PFSK-1 (cell line): ENCODE data around the gene RASGRF1.

Experiments
- FOXP2 ChIP-seq: optimal IDR thresholded peaks from 2 replicates; pipeline ENCODE3; 2011; ENCODE audit warnings: borderline replicate concordance, control low read depth, inconsistent platforms; ENCODE audit not compliant: insufficient read depth; ENCODE audit errors: extremely low read length, extremely low read depth
- POLR2AphosphoS5 ChIP-seq: IDR thresholded peaks from 2 replicates; pipeline ENCODE4 v1.6.1; 2012; ENCODE audit warnings: low read depth, mild to moderate bottlenecking, control low read depth, low read length, moderate library complexity
- SIN3A ChIP-seq: IDR thresholded peaks from 2 replicates; pipeline ENCODE4 v1.6.1; 2012; ENCODE audit warnings: mild to moderate bottlenecking, low read length, moderate library complexity, borderline replicate concordance; ENCODE audit not compliant: insufficient read depth
- TAF1 ChIP-seq: IDR thresholded peaks from 2 replicates; pipeline ENCODE4 v1.6.1; 2012; ENCODE audit warnings: low read length, control low read depth, borderline replicate concordance; ENCODE audit not compliant: insufficient read depth
- TF ChIP-seq, protein P1 (sequence below), 2 experiments: IDR thresholded peaks; 2 replicates each; pipeline versions ENCODE4 v1.6.1 to v1.8.0; 2011 to 2012; ENCODE audit warnings: low read depth in 2 of 2, low read length in 2 of 2, control low read depth in 1 of 2, inconsistent platforms in 1 of 2, mild to moderate bottlenecking in 1 of 2, moderate library complexity in 1 of 2; ENCODE audit not compliant: insufficient read depth in 1 of 2

The RASGRF1 gene

DNA sequence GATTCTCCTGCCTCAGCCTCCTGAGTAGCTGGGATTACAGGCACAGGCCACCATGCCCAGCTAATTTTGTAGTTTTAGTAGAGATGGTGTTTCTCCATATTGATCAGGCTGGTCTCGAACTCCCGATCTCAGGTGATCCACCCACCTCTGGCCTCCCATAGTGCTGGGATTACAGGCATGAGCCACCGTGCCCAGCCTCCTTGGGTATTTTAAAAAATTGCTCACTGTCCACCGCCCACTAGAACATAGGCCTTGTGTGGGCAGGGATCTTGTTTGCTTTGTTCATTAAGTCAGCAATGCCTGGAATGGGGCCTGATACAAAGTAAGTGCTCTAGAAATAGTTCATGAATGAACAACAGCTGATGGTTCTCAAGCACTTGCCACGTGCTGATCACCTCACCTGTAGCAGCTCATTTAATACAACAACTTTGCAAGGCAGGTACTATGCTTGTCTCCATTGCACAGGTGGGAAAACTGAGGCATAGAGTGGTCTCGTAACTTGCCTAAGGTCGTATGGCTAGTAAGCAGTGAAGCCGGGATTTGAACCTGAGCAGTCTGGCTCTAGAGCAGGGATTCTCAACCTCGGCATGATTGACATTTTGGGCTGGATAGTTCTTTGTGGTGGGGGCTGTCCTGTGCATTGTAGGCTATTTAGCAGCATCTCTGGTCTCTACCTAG lies 133.0 kb downstream of the RASGRF1 start:
- TF ChIP-seq POLR2AphosphoS5 (no peak), FOXP2 (no peak), SIN3A (no peak), TAF1 (no peak)
- TF ChIP-seq, protein P1, sequence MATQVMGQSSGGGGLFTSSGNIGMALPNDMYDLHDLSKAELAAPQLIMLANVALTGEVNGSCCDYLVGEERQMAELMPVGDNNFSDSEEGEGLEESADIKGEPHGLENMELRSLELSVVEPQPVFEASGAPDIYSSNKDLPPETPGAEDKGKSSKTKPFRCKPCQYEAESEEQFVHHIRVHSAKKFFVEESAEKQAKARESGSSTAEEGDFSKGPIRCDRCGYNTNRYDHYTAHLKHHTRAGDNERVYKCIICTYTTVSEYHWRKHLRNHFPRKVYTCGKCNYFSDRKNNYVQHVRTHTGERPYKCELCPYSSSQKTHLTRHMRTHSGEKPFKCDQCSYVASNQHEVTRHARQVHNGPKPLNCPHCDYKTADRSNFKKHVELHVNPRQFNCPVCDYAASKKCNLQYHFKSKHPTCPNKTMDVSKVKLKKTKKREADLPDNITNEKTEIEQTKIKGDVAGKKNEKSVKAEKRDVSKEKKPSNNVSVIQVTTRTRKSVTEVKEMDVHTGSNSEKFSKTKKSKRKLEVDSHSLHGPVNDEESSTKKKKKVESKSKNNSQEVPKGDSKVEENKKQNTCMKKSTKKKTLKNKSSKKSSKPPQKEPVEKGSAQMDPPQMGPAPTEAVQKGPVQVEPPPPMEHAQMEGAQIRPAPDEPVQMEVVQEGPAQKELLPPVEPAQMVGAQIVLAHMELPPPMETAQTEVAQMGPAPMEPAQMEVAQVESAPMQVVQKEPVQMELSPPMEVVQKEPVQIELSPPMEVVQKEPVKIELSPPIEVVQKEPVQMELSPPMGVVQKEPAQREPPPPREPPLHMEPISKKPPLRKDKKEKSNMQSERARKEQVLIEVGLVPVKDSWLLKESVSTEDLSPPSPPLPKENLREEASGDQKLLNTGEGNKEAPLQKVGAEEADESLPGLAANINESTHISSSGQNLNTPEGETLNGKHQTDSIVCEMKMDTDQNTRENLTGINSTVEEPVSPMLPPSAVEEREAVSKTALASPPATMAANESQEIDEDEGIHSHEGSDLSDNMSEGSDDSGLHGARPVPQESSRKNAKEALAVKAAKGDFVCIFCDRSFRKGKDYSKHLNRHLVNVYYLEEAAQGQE (IDR thresholded peaks at IDR 0.05; ENCODE audit: insufficient read depth in 1 of 2, low read depth in 2 of 2, low read length in 2 of 2), result no peak

DNA sequence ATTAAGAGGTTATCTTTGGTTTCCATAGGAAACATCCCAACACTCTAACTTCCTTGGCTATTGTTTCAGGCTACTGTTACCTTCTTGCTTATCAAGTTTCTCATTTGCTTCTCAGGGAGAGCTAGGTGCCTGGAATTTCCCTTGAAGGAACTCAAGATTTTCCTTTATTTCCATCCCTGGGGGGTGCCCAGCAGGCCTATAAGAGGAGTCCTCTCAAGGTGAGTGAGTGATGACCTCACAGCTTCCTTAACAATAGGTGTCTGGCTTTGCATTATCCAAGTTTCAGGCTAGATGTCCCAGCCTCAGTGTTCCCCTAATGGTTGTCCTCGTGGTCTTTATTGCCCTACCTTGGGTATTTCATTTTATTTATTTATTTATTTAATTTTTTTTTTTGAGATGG lies 133.6 kb downstream of the RASGRF1 start:
- TF ChIP-seq SIN3A (no peak), TAF1 (no peak), FOXP2 (no peak), POLR2AphosphoS5 (no peak)
- TF ChIP-seq, protein P1 (IDR thresholded peaks at IDR 0.05; ENCODE audit: insufficient read depth in 1 of 2, low read depth in 2 of 2, low read length in 2 of 2), result no peak

DNA sequence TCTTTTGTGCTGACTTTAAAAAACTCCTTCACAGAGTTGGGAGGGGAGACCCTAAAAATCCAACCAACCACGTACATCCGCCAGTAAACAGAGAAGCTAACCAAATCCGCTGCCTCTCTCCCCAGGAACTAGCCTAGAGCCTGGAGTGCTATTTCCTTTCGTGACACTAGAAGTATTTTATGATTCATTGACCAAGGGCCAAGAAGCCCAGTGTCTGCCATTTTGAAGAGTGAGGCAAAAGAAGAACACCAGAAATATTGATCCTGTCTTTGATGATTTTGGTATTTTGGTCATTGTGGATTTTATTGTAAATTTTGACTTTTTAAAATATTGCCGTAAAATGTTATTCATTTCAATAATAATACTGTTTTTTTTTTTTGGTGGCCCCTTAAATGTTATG lies 135.2 kb downstream of the RASGRF1 start:
- TF ChIP-seq POLR2AphosphoS5 (no peak), FOXP2 (no peak), TAF1 (no peak), SIN3A (no peak)
- TF ChIP-seq, protein P1 (IDR thresholded peaks at IDR 0.05; ENCODE audit: insufficient read depth in 1 of 2, low read depth in 2 of 2, low read length in 2 of 2), result no peak

DNA sequence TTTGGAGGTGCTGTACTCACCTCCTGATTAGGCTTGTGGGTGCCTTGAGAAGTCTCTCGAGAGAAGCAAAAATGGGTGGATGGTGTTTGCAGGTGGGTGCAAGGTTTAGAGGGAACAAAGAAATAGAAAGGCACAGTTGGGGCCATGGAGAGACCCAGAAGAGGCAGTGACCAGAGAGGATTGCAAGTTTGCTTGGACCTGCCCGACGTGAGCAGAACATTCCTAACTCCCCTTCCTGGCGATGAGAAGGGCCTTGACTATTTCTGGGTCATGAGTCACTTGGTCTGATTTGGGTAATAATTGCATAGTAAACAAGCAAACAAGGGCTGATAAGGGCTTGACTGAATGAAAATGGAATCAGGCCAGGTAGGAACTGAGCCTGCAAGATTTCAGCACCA lies 138.7 kb downstream of the RASGRF1 start:
- TF ChIP-seq TAF1 (no peak), POLR2AphosphoS5 (no peak), SIN3A (no peak), FOXP2 (no peak)
- TF ChIP-seq, protein P1 (IDR thresholded peaks at IDR 0.05; ENCODE audit: insufficient read depth in 1 of 2, low read depth in 2 of 2, low read length in 2 of 2), result no peak
